MM.1S (cell line): ENCODE measurements around the gene EFCAB12.

Source experiments
- DNase-seq: peaks from one replicate; pipeline ENCODE4 v3.0.0-alpha.2; 2015
- H2AFZ ChIP-seq: fragments of 300-600 bp; sonication (generic); 2 replicates; pipeline ENCODE4 v1.6.0; 2016; ENCODE audit warnings: antibody characterized with exemption, low read length
- H3F3A ChIP-seq: fragments of 300-600 bp; sonication (generic); 2 replicates; pipeline ENCODE4 v1.6.1; 2016; ENCODE audit warnings: mild to moderate bottlenecking, antibody characterized with exemption, low read length, moderate library complexity, mixed read lengths; ENCODE audit not compliant: insufficient read depth
- H3K27ac ChIP-seq: fragments of 300-600 bp; sonication (generic); 2 replicates; pipeline ENCODE4 v1.5.1; 2016; ENCODE audit warnings: mild to moderate bottlenecking, low read length
- H3K27me3 ChIP-seq: fragments of 300-600 bp; sonication (generic); replicated peaks from 2 replicates; pipeline ENCODE4 v1.6.0; 2016; ENCODE audit warnings: low read length; ENCODE audit not compliant: insufficient read depth
- H3K36me3 ChIP-seq: fragments of 300-600 bp; sonication (generic); replicated peaks from 2 replicates; pipeline ENCODE4 v1.6.1; 2016; ENCODE audit warnings: mild to moderate bottlenecking, low read length, mixed read lengths; ENCODE audit not compliant: insufficient read depth
- H3K4me1 ChIP-seq: fragments of 300-600 bp; sonication (generic); 2 replicates; pipeline ENCODE4 v1.6.1; 2016; ENCODE audit warnings: low read length, mixed read lengths
- H3K4me2 ChIP-seq: fragments of 300-600 bp; sonication (generic); 2 replicates; pipeline ENCODE4 v1.6.0; 2016; ENCODE audit warnings: low read depth, low read length
- H3K4me3 ChIP-seq: fragments of 300-600 bp; sonication (generic); 2 replicates; pipeline ENCODE4 v1.5.1; 2016; ENCODE audit warnings: low read length, mixed read lengths
- H3K79me2 ChIP-seq: fragments of 300-600 bp; sonication (generic); 2 replicates; pipeline ENCODE4 v1.6.1; 2016; ENCODE audit warnings: mixed run types, low read length, mixed read lengths
- H3K9ac ChIP-seq: fragments of 300-600 bp; sonication (generic); 2 replicates; pipeline ENCODE4 v1.6.1; 2016; ENCODE audit warnings: low read length, mixed read lengths
- H3K9me2 ChIP-seq: fragments of 300-600 bp; sonication (generic); replicated peaks from 2 replicates; pipeline ENCODE4 v1.6.1; 2016; ENCODE audit warnings: mild to moderate bottlenecking, low read length, mixed read lengths; ENCODE audit not compliant: insufficient read depth
- H3K9me3 ChIP-seq: fragments of 300-600 bp; sonication (generic); replicated peaks from 2 replicates; pipeline ENCODE4 v1.6.1; 2016; ENCODE audit warnings: mild to moderate bottlenecking, low read length, mixed read lengths; ENCODE audit not compliant: insufficient read depth
- H4K20me1 ChIP-seq: fragments of 300-600 bp; sonication (generic); 2 replicates; pipeline ENCODE4 v1.6.1; 2016; ENCODE audit warnings: mild to moderate bottlenecking, low read length, moderate library complexity, mixed read lengths; ENCODE audit not compliant: insufficient read depth
- EZH2 ChIP-seq: fragments of 300-600 bp; sonication (generic); optimal IDR thresholded peaks from 2 replicates; pipeline ENCODE3; 2017; ENCODE audit warnings: low read depth, mild to moderate bottlenecking, antibody characterized with exemption, low read length, mixed read lengths
- EZH2phosphoT487 ChIP-seq: fragments of 300-600 bp; sonication (generic); IDR thresholded peaks from 2 replicates; pipeline ENCODE4 v1.6.1; 2018; ENCODE audit warnings: antibody characterized with exemption, low read length
- TF ChIP-seq, protein P1 (sequence below): fragments of 300-600 bp; sonication (generic); IDR thresholded peaks from 2 replicates; pipeline ENCODE4 v1.5.1; 2016; ENCODE audit warnings: antibody characterized with exemption, low read length, mixed read lengths

EFCAB12 gene

DNA sequence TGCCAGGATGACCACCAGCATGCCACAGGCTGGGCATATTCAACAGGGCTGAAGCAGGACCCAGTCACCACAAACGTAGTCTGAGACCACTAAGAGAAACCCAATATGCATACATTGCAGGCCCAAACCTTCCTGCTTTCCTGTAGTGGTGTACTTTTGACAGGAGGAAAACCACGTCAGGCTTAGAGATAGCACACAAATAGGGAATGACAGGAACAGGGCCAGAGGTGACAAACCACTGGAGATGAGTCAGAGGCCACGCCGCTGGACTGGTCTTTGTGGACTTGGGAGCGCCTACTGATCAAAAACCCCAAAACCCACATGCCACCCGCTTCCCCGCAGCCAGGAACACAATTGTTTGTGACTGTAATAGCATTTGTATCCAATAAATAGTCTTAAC is 3.6 kb upstream of the EFCAB12 start:
- Histone ChIP-seq H4K20me1 (no peaks in the 10 kb centered on the region), H3K27ac (no peak overlapping the region), H3K79me2 (peaks cover 39% of the 10 kb centered on the region), H3K4me2 (no peak overlapping the region), H2AFZ (no peak overlapping the region), H3K27me3 (no peaks in the 10 kb centered on the region), H3F3A (peaks cover 22% of the 10 kb centered on the region), H3K4me1 (peaks cover 24% of the 10 kb centered on the region), H3K9me2 (no peaks in the 10 kb centered on the region), H3K4me3 (no peak overlapping the region), H3K36me3 (peaks cover 21% of the 10 kb centered on the region; the same call in 1 of the 2 replicates), H3K9ac (no peak overlapping the region), H3K9me3 (no peaks in the 10 kb centered on the region)
- DNase-seq, result no peak
- TF ChIP-seq, protein P1, sequence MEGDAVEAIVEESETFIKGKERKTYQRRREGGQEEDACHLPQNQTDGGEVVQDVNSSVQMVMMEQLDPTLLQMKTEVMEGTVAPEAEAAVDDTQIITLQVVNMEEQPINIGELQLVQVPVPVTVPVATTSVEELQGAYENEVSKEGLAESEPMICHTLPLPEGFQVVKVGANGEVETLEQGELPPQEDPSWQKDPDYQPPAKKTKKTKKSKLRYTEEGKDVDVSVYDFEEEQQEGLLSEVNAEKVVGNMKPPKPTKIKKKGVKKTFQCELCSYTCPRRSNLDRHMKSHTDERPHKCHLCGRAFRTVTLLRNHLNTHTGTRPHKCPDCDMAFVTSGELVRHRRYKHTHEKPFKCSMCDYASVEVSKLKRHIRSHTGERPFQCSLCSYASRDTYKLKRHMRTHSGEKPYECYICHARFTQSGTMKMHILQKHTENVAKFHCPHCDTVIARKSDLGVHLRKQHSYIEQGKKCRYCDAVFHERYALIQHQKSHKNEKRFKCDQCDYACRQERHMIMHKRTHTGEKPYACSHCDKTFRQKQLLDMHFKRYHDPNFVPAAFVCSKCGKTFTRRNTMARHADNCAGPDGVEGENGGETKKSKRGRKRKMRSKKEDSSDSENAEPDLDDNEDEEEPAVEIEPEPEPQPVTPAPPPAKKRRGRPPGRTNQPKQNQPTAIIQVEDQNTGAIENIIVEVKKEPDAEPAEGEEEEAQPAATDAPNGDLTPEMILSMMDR, result no peak
- TF ChIP-seq EZH2phosphoT487 (no peak), EZH2 (no peak)

DNA sequence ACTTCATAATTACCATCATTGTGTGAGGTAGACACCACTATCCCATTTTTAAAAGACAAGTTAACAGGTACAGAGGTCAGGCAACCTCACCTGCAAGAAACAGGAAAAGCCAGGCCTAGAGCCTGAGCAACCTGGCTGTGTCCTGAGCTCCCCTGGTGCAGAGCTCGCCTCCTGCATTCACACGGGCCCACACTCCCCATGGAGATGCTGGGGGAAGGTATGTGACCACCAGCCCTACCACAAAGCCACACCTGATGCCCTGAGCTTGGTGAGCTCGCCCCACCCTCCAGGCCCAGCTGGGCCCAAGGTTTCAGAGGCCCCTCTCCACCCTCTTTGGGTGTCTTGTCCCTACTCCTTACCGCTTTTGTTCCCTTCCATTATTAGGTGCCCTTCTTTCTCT is 1.2 kb upstream of the EFCAB12 start:
- no peak overlapping the region for H2AFZ ChIP-seq
- H3K27ac ChIP-seq, result peak overlapping the region; percentile 27; the same call in 1 of the 2 replicates
- H3K9me2 ChIP-seq, result no peaks in the 10 kb centered on the region
- H3K9ac ChIP-seq, result no peak overlapping the region
- no peak overlapping the region for H3K4me2 ChIP-seq
- TF ChIP-seq EZH2 (no peak), EZH2phosphoT487 (no peak)
- TF ChIP-seq, protein P1, result no peak
- peaks cover 21% of the 10 kb centered on the region; the same call in 1 of the 2 replicates for H3K36me3 ChIP-seq
- H3K4me1 ChIP-seq, result peaks cover 12% of the 10 kb centered on the region; the same call in 1 of the 2 replicates
- H3K27me3 ChIP-seq, result no peaks in the 10 kb centered on the region
- no peaks in the 10 kb centered on the region for H3K9me3 ChIP-seq
- H3K4me3 ChIP-seq, result no peak overlapping the region
- H3K79me2 ChIP-seq, result peaks cover 15% of the 10 kb centered on the region
- no peak for DNase-seq
- H4K20me1 ChIP-seq, result no peaks in the 10 kb centered on the region
- peaks cover 14% of the 10 kb centered on the region for H3F3A ChIP-seq

DNA sequence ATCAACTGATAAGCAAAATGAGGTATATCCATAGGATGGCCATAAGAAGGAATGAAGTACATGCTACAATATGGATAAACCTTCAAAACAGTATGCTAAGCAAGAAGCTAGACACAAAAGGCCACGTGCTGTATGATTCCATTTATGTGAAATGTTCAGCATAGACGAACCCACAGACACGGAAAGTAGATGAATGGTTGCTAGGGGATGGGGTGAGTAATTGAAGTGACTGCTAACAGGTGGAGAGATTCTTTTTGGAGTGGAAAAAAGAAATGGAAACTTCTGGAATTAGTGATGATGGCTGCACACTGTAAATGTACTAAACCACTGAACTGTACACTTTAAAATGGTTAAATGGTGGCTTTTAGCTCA is 630 bp upstream of the EFCAB12 start:
- Histone ChIP-seq H3K4me2 (peak overlapping the region; percentile 90; the same call in 1 of the 2 replicates), H3K79me2 (peaks cover 9% of the 10 kb centered on the region), H2AFZ (peak overlapping the region; percentile 27), H3K9me3 (no peaks in the 10 kb centered on the region), H3F3A (peaks cover 14% of the 10 kb centered on the region), H3K4me3 (peak overlapping the region; percentile 60), H3K27me3 (no peaks in the 10 kb centered on the region), H3K27ac (peak overlapping the region; percentile 27; the same call in 1 of the 2 replicates), H3K4me1 (peaks cover 12% of the 10 kb centered on the region; the same call in 1 of the 2 replicates), H3K9ac (peak overlapping the region; percentile 7; the same call in 1 of the 2 replicates), H4K20me1 (no peaks in the 10 kb centered on the region), H3K9me2 (no peaks in the 10 kb centered on the region), H3K36me3 (peaks cover 19% of the 10 kb centered on the region; the same call in 1 of the 2 replicates)
- DNase-seq, result no peak
- no peak for TF ChIP-seq EZH2
- TF ChIP-seq EZH2phosphoT487, result no peak
- TF ChIP-seq, protein P1, result no peak
